HG03139 (cell line): ENCODE data around the gene AFF3.

ENCODE experiments used
- ATAC-seq: cut with Tn5 transposase; IDR thresholded peaks from one replicate; pipeline ENCODE4 v1.9.1; 2021; ENCODE audit not compliant: unreplicated experiment

AFF3 gene

GRCh38 chr2:99725820-99726219 lies 416.6 kb downstream of the AFF3 start:
- ATAC-seq, result no peak

GRCh38 chr2:99722476-99722875 lies 419.9 kb downstream of the AFF3 start:
- no peak for ATAC-seq

GRCh38 chr2:99719102-99719501 lies 423.3 kb downstream of the AFF3 start:
- ATAC-seq, result no peak

- no peak for ATAC-seq
Observed at GRCh38 chr2:99715956-99716355, 426.4 kb downstream of the AFF3 start.

- no peak for ATAC-seq
Observed at GRCh38 chr2:99714349-99714748, 428.0 kb downstream of the AFF3 start.

GRCh38 chr2:99711144-99711543 lies 431.2 kb downstream of the AFF3 start:
- ATAC-seq, result no peak

- ATAC-seq, result no peak
Observed at GRCh38 chr2:99710721-99711120, 431.7 kb downstream of the AFF3 start.

GRCh38 chr2:99709229-99709628 lies 433.2 kb downstream of the AFF3 start:
- no peak for ATAC-seq

- no peak for ATAC-seq
Observed at GRCh38 chr2:99708231-99708630, 434.2 kb downstream of the AFF3 start.

GRCh38 chr2:99707592-99707991 lies 434.8 kb downstream of the AFF3 start:
- no peak for ATAC-seq

- no peak for ATAC-seq
Observed at GRCh38 chr2:99706735-99707134, 435.7 kb downstream of the AFF3 start.

GRCh38 chr2:99701503-99701902 lies 440.9 kb downstream of the AFF3 start:
- ATAC-seq, result no peak

- ATAC-seq, result no peak
Observed at GRCh38 chr2:99700482-99701398, 441.6 kb downstream of the AFF3 start.

GRCh38 chr2:99698896-99699295 lies 443.5 kb downstream of the AFF3 start:
- no peak for ATAC-seq

GRCh38 chr2:99697811-99698568 lies 444.4 kb downstream of the AFF3 start:
- ATAC-seq, result no peak

- ATAC-seq, result no peak
Observed at GRCh38 chr2:99695944-99696253, 446.5 kb downstream of the AFF3 start.

GRCh38 chr2:99695130-99695943 lies 447.1 kb downstream of the AFF3 start:
- no peak for ATAC-seq

GRCh38 chr2:99694331-99694730 lies 448.1 kb downstream of the AFF3 start:
- ATAC-seq, result no peak

GRCh38 chr2:99692785-99693184 lies 449.6 kb downstream of the AFF3 start:
- no peak for ATAC-seq

GRCh38 chr2:99691926-99692325 lies 450.5 kb downstream of the AFF3 start:
- ATAC-seq, result no peak

GRCh38 chr2:99689145-99689742 lies 453.1 kb downstream of the AFF3 start:
- no peak for ATAC-seq
